Measurements from ENCODE around the gene ADO.

- TF ChIP-seq NRF1 (IDR thresholded peaks at IDR 0.05; ENCODE audit: low read depth, low read length) (no peak), RAD21 (IDR thresholded peaks at IDR 0.05; ENCODE audit: low read length) (no peak), YY1 (IDR thresholded peaks at IDR 0.05; ENCODE audit: low read depth) (no peak), CTCF (IDR thresholded peaks at IDR 0.05) (no peak), SIN3A (IDR thresholded peaks at IDR 0.05; ENCODE audit: borderline replicate concordance, low read depth, low read length) (no peak), USF1 (IDR thresholded peaks at IDR 0.05; ENCODE audit: borderline replicate concordance, low read depth) (no peak), EP300 (IDR thresholded peaks at IDR 0.05; ENCODE audit: borderline replicate concordance in 1 of 2, low read depth in 1 of 2, low read length in 1 of 2) (no peak), EZH2phosphoT487 (IDR thresholded peaks at IDR 0.05; ENCODE audit: borderline replicate concordance, low read depth) (no peak)
Observed at GRCh38 chr10:62779487-62780248, 24.9 kb upstream of the ADO start.

Data from SK-N-SH (cell line).